A549 (cell line): Measurements from ENCODE around the gene TEAD4. TPM values are rescaled to one million over a fixed set of nuclear protein-coding genes. Genes with fewer than 3 reads are reported as not detected.
A peak's percentile ranks its signal among the peaks of the same experiment; 100 is the strongest.

ENCODE experiments used
- ATAC-seq, 2 experiments: fragments of 200-7000 bp in 1 of 2; fragments of >200 bp in 1 of 2; cut with Nextera tagmentation in 1 of 2; cut with Tn5 transposase in 1 of 2; 3 replicates each; pipeline versions ENCODE4 v1.8.0 to v1.9.1; 2018 to 2020; ENCODE audit warnings: mild to moderate bottlenecking in 1 of 2, moderate library complexity in 1 of 2
- CTCF ChIA-PET: fragments of 300-600 bp; sonication (Branson Sonifier 250); formaldehyde crosslinking; extraction: SDS; loops from one replicate; lab custom pipeline; 2021; ENCODE audit warnings: antibody characterized with exemption, inconsistent platforms; lab: Yijun Ruan, JAX
- POLR2A ChIA-PET: fragments of 350-600 bp; formaldehyde crosslinking; extraction: SDS; loops from one replicate; lab custom pipeline; 2021; ENCODE audit warnings: antibody characterized with exemption, inconsistent platforms; lab: Yijun Ruan, JAX
- DNase-seq, 2 experiments: peaks; one replicate each; pipeline versions ENCODE4 v3.0.0 to v3.0.0-alpha.2; 2011 to 2016; ENCODE audit warnings: low read depth in 1 of 2, low spot score in 1 of 2
- FAIRE-seq: peaks from 2 replicates; lab custom pipeline; 2011; peaks lifted over from hg19 to GRCh38; lab: Jason Lieb, UNC
- H3K27ac ChIP-seq, 2 experiments: fragments of >200 bp; sonication (Bioruptor Twin); formaldehyde crosslinking; 3 replicates each; pipeline ENCODE4 v1.5.1; 2016 to 2017
- H3K4me1 ChIP-seq: fragments of >200 bp; sonication (Bioruptor Twin); formaldehyde crosslinking; 3 replicates; pipeline ENCODE4 v1.6.1; 2016
- H3K4me2 ChIP-seq: fragments of >200 bp; sonication (Bioruptor Twin); formaldehyde crosslinking; 3 replicates; pipeline ENCODE4 v1.6.1; 2016
- H3K4me3 ChIP-seq: fragments of >200 bp; sonication (Bioruptor Twin); formaldehyde crosslinking; 3 replicates; pipeline ENCODE4 v1.5.1; 2016
- H3K9me3 ChIP-seq: fragments of >200 bp; sonication (Bioruptor Twin); formaldehyde crosslinking; 3 replicates; pipeline ENCODE4 v1.6.1; 2016
- BCL3 ChIP-seq: fragments of >200 bp; sonication (Bioruptor Twin); formaldehyde crosslinking; IDR thresholded peaks from 3 replicates; pipeline ENCODE4 v1.6.1; 2016
- BHLHE40 ChIP-seq: IDR thresholded peaks from 2 replicates; pipeline ENCODE4 v1.6.1; 2012; ENCODE audit warnings: low read depth, low read length, inconsistent platforms
- CBX2 ChIP-seq: fragments of 200-600 bp; sonication (generic); IDR thresholded peaks from 2 replicates; pipeline ENCODE4 v1.6.1; 2016; ENCODE audit warnings: low read depth, mild to moderate bottlenecking, borderline replicate concordance
- CBX8 ChIP-seq: fragments of 200-600 bp; sonication (generic); IDR thresholded peaks from 2 replicates; pipeline ENCODE4 v1.6.1; 2016
- CEBPB ChIP-seq, 2 experiments: fragments of >200 bp in 1 of 2; sonication (Bioruptor Twin) in 1 of 2; formaldehyde crosslinking in 1 of 2; IDR thresholded peaks; 2 replicates each; pipeline ENCODE4 v1.6.1; 2012 to 2016
- CHD4 ChIP-seq: fragments of 200-600 bp; sonication (generic); IDR thresholded peaks from 2 replicates; pipeline ENCODE4 v1.6.1; 2016; ENCODE audit warnings: antibody characterized with exemption, mild to moderate bottlenecking, borderline replicate concordance
- E2F6 ChIP-seq: IDR thresholded peaks from 2 replicates; pipeline ENCODE4 v1.6.1; 2012; ENCODE audit warnings: low read depth, borderline replicate concordance
- ELK1 ChIP-seq: fragments of 150-350 bp; IDR thresholded peaks from 2 replicates; pipeline ENCODE4 v1.6.1; 2014; ENCODE audit warnings: low read depth, mild to moderate bottlenecking, low read length
- FOXS1 ChIP-seq: fragments of 250-450 bp; sonication (Bioruptor Pico); IDR thresholded peaks from 2 replicates; pipeline ENCODE4 v1.5.0; 2020; ENCODE audit warnings: mild to moderate bottlenecking, moderate library complexity
- GATA3 ChIP-seq: IDR thresholded peaks from 2 replicates; pipeline ENCODE4 v1.6.1; 2012; ENCODE audit warnings: borderline replicate concordance
- HDAC2 ChIP-seq: fragments of 200-600 bp; sonication (generic); IDR thresholded peaks from 2 replicates; pipeline ENCODE4 v1.6.1; 2016
- HEYL ChIP-seq: fragments of 250-450 bp; sonication (Bioruptor Pico); IDR thresholded peaks from 2 replicates; pipeline ENCODE4 v1.8.0; 2021; ENCODE audit warnings: mild to moderate bottlenecking, moderate library complexity
- HMGXB4 ChIP-seq: fragments of 250-450 bp; sonication (Bioruptor Pico); IDR thresholded peaks from 2 replicates; pipeline ENCODE4 v1.5.0; 2021; ENCODE audit warnings: mild to moderate bottlenecking, moderate library complexity, borderline replicate concordance
- JUN ChIP-seq, 2 experiments: fragments of >200 bp; sonication (Bioruptor Twin); formaldehyde crosslinking; IDR thresholded peaks; 2 replicates in 1 of 2; 3 replicates in 1 of 2; pipeline ENCODE4 v1.6.1; 2016 to 2017
- JUNB ChIP-seq: fragments of >200 bp; sonication (Bioruptor Twin); formaldehyde crosslinking; IDR thresholded peaks from 2 replicates; pipeline ENCODE4 v1.6.1; 2016
- KDM1A ChIP-seq: fragments of 200-600 bp; sonication (generic); IDR thresholded peaks from 2 replicates; pipeline ENCODE4 v1.6.1; 2016; ENCODE audit warnings: low read depth, mild to moderate bottlenecking
- MAX ChIP-seq: IDR thresholded peaks from 2 replicates; pipeline ENCODE4 v1.6.1; 2012
- PBX3 ChIP-seq: IDR thresholded peaks from 2 replicates; pipeline ENCODE4 v1.6.1; 2012
- POLR2A ChIP-seq: IDR thresholded peaks from 2 replicates; pipeline ENCODE4 v1.6.1; 2012; ENCODE audit warnings: mild to moderate bottlenecking, low read length
- RAD21 ChIP-seq, 2 experiments: fragments of >200 bp in 1 of 2; sonication (Bioruptor Twin) in 1 of 2; formaldehyde crosslinking in 1 of 2; IDR thresholded peaks in 1 of 2; conservative IDR thresholded peaks in 1 of 2; 2 replicates in 1 of 2; 3 replicates in 1 of 2; pipeline ENCODE4 v1.6.1; 2012 to 2018; ENCODE audit warnings: inconsistent platforms in 1 of 2
- SMC3 ChIP-seq: fragments of >200 bp; sonication (Bioruptor Twin); formaldehyde crosslinking; IDR thresholded peaks from 3 replicates; pipeline ENCODE4 v1.6.1; 2018; ENCODE audit warnings: inconsistent platforms
- ZC3H11A ChIP-seq: fragments of 450-650 bp; IDR thresholded peaks from 2 replicates; pipeline ENCODE4 v1.6.1; 2014; ENCODE audit warnings: antibody characterized with exemption, mild to moderate bottlenecking
- ZNF302 ChIP-seq: fragments of 250-450 bp; sonication (Bioruptor Pico); IDR thresholded peaks from 2 replicates; pipeline ENCODE4 v1.9.0; 2021; ENCODE audit warnings: inconsistent platforms, mild to moderate bottlenecking, moderate library complexity
- WGBS: methylation state at CpG from one replicate; pipeline ENCODE4 v1.1.6; 2017; ENCODE audit errors: missing lambda C conversion rate; 5-methylcytosine and 5-hydroxymethylcytosine counted together
- polyA minus RNA-seq: library from RNA; depleted of rRNA, polyadenylated mRNA; stranded (reverse); fragments of >200 nt; gene quantifications from 2 replicates; pipeline ENCODE4 v1.2.3, GENCODE V29; 2011; rRNA and poly(A)+ RNA removed
- polyA plus RNA-seq, 4 experiments: library from polyadenylated mRNA; depleted of rRNA in 3 of 4; stranded (reverse); fragments of >200 nt; fragmentation: RNase III in 1 of 4; extraction: RNeasy Plus Mini Kit Qiagen cat#74134 plus additional on column Dnase treatment in 1 of 4; gene quantifications; 2 replicates in 3 of 4; 3 replicates in 1 of 4; pipeline ENCODE4 v1.2.3, GENCODE V29; 2011 to 2017

Gene TEAD4
- polyA plus RNA-seq (2011; rRNA removed): 22.0 and 22.6 TPM in 2 replicates
- 53.5 and 61.9 TPM in 2 replicates for polyA plus RNA-seq (2012; cell fraction: cytosol; rRNA removed)
- polyA plus RNA-seq (2012; cell fraction: nucleus; rRNA removed): 78.8 and 89.6 TPM in 2 replicates
- polyA plus RNA-seq (2017; fragmentation: RNase III; extraction: RNeasy Plus Mini Kit Qiagen cat#74134 plus additional on column Dnase treatment): 31.2 to 34.9 TPM (median 31.8 TPM) in 3 replicates
- 23.9 and 31.1 TPM in 2 replicates for polyA minus RNA-seq

- H3K27ac ChIP-seq: peak within 1 kb of the TSS; percentile 98 to 99
- TF ChIP-seq POLR2A (peak; percentile 69), CBX8 (no peak), GATA3 (peak; percentile 50), HDAC2 (no peak), BCL3 (0 out of 3 replicates have a peak, but pooled peaks have one; percentile 7), E2F6 (peak; percentile 88), MAX (peak; percentile 71; the same call in 1 of the 2 replicates)
- H3K4me1 ChIP-seq: peaks cover 28% of the 10 kb centered on the region
- H3K4me3 ChIP-seq: peak within 1 kb of the TSS; percentile 86
- POLR2A ChIA-PET: interaction anchor here (1.0 to 1.3 kb wide), 3 partner anchors 10 to 69 kb away, joined by 3 to 5 read pairs (median 4); partner anchors contain the start of gene TULP3
- ATAC-seq (peak; percentile 66 to 76), FAIRE-seq (no peak), DNase-seq (peak; percentile 89 to 90)
- CTCF ChIA-PET: interaction anchor here (1.3 kb wide), 1 partner anchor 18 kb away, joined by 3 read pairs; no protein-coding TSS in a partner anchor
- 0% methylated on average over 12 of the region's 50 CpGs for WGBS
- H3K9me3 ChIP-seq: no peaks in the 10 kb centered on the region
- peak within 1 kb of the TSS; percentile 89 for H3K4me2 ChIP-seq
Measured at GRCh38 chr12:2959192-2959504, at the start of gene TEAD4. Gene TEAD4, plus strand, starts transcription at chr12:2959397.

- CTCF ChIA-PET: interaction anchor here (1.2 to 1.5 kb wide), 3 partner anchors 12 to 92 kb away, joined by 3 to 6 read pairs (median 3); no protein-coding TSS in a partner anchor
- H3K4me1 ChIP-seq: no peaks in the 10 kb centered on the region
- H3K9me3 ChIP-seq: no peaks in the 10 kb centered on the region
- no peak for TF ChIP-seq CBX2
- TF ChIP-seq PBX3: no peak
- no peak for TF ChIP-seq ELK1
- no peak for TF ChIP-seq BHLHE40
- TF ChIP-seq GATA3: no peak
- TF ChIP-seq RAD21 (conservative IDR thresholded peaks at IDR 0.05 in 1 of 2, IDR thresholded peaks at IDR 0.05 in 1 of 2): no peak
- no peak for TF ChIP-seq FOXS1 (CRISPR knock-in tag)
- no peak for TF ChIP-seq ZC3H11A
- TF ChIP-seq JUN (IDR thresholded peaks at IDR 0.05): no peak
- TF ChIP-seq HMGXB4 (CRISPR knock-in tag): no peak
- no peak for TF ChIP-seq KDM1A
- TF ChIP-seq SMC3: no peak
- TF ChIP-seq CHD4: no peak
- TF ChIP-seq HEYL (CRISPR knock-in tag): no peak
- TF ChIP-seq JUNB: no peak
- TF ChIP-seq MAX: no peak
- TF ChIP-seq CEBPB (IDR thresholded peaks at IDR 0.05): no peak
- TF ChIP-seq ZNF302 (CRISPR knock-in tag): no peak
- POLR2A ChIA-PET: no interaction called here
- DNase-seq: no peak
- FAIRE-seq: no peak
- no peak overlapping the region for H3K27ac ChIP-seq
- 92% methylated on average over 3 of the region's 3 CpGs for WGBS
- no peak overlapping the region for H3K4me2 ChIP-seq
- ATAC-seq: peak in 1 of 2 experiments; percentile 30; a peak in 1 of 6 replicates
- no peak overlapping the region for H3K4me3 ChIP-seq
Measured at GRCh38 chr12:2912216-2912575, 47.0 kb upstream of the TEAD4 start.
